Measurements from ENCODE around the gene CBX5.
"Not testable (repeated sequence)": the region's sequence is repeated elsewhere in the genome, so short reads cannot be mapped to it uniquely, and the experiment has no call there.

CBX5 gene

GRCh38 chr12:54262403-54262925 lies 17.5 kb downstream of the CBX5 start:
- DNase-seq, result no peak

GRCh38 chr12:54261815-54262402 lies 18.0 kb downstream of the CBX5 start:
- DNase-seq, result no peak

GRCh38 chr12:54259194-54260011 lies 20.5 kb downstream of the CBX5 start:
- peak; percentile 96 for DNase-seq

GRCh38 chr12:54258201-54258681 lies 21.7 kb downstream of the CBX5 start:
- no peak for DNase-seq

GRCh38 chr12:54257332-54257731 lies 22.6 kb downstream of the CBX5 start:
- no peak for DNase-seq

DNA sequence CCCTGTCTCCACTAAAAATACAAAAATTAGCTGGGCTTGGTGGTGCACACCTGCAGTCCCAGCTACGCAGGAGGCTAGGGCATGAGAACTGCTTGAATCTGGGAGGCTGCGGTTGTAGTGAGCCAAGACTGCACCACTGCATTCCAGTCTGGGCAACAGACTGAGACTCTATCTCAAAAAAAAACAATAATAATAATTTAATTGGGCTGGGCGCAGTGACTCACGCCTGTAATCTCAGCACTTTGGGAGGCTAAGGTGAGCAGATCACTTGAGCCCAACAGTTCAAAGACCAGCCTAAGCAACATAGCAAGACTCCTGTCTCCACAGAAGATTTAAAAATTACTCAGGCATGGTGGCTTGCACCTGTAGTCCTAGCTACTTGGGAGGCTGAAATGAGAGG lies 26.7 kb downstream of the CBX5 start:
- no peak for DNase-seq

DNA sequence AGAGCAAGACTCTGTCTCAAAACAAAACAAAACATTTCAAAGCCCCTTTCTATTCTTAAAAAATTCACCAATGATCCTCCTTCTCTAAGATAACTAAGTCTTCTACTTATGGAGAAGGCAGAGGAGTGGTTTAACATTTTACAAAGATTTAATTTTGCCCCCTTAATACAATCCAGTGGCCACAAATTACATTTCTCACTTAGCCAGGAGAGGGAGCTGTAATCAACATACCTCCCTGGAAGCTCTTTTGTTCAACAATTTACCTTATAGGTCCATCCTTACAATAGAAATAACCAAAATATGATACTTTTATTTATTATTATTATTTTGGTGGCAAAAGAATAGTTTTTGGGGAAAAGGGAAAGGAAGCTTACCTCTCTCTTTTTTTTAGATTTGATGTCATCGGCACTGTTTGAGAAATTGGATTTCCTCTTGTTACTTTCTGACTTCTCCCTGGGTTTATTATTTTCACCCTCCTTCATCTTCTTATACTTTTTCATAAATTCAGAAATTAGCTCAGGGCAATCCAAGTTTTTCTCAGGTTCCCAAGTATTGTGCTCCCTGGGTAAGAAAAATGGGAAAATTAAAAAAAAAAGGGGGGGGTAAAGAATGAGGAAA lies 28.1 kb downstream of the CBX5 start:
- peak; percentile 41 for DNase-seq

DNA sequence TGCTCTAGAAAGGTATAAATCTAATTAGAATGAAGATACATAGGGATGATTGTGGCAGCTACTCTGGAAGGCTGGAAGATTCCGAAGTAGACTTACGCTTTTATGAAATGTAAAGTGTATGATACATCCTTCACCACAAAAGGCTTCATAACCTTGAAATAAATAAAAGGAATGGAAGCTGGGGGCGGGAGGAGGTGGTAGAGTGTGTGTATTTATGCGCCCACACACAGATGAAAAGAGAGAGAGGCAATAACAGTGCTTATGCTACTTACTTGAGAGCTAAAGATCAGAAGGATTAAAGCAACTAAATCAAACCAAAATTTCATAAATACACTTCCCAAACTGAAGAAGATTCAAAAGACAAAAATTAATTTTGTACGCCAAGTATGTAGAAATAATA lies 30.4 kb downstream of the CBX5 start:
- DNase-seq, result no peak

DNA sequence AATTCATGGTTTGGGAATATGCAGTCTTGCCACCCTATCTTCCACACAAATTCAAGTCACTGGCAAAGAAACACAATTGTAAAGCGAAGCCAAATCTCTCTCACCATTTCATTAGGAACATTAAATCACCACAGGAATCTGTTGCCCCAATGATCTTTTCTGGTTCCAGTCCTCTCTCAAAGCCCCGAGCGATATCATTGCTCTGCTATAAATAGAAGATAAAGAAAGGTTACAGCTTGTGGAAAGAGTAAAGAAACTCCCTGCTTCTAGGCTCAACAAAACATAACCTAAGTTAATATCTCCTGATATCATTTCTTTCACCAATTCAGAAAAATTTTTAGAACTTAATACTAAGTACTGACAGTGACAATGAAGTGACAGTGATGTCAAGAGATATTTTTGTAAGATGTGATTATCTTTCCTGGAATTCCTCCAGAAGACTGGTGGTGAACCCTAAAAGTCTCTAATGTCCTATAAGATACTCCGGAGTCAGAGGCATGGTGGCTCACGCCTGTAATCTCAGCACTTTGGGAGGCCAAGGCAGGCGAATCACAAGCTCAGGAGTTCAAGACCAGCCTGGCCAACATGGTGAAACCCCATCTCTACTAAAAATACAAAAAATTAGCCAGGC lies 33.8 kb downstream of the CBX5 start:
- no peak for DNase-seq

GRCh38 chr12:54240971-54241588 lies 38.8 kb downstream of the CBX5 start:
- DNase-seq, result no peak

- DNase-seq, result no peak
These were observed 39.8 kb downstream of the CBX5 start for GRCh38 chr12:54240129-54240528.

DNA sequence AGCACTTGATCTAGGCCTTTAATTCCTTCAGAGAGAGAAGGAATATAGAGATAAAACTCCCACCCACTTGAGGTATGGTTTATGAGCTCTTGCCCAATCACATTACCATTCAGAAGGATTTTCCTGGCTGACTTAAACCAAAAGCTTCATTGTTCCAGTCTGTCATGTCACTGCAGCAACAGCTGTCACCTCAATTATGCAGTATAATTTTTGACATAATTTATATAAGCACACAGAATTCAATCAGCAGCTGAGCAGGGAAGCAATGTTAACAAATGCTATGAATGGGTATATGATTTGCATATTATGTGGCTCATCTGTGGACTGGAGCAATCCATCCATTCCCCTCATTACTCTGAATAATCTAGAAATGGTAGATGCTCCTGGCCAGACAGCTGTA lies 40.3 kb downstream of the CBX5 start:
- no peak for DNase-seq

DNA sequence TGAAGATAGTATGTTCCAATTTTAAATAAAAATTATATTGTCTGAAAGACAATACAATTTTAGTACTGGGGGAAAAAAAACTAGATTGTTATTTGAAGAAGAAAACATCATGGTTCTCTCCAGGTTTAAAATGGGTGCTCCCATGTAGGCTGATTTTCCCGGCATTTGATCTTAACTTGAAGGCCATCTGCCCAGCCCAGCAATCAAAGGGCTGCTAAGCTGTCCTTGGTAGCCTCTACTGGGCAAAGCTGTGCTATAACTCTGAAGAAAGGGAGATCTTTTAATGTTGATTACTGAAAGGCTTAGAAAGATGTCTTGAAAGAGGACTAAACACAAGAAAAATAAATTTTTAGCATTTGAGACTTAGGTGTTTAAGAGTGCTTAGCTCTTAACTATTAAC lies 41.4 kb downstream of the CBX5 start:
- DNase-seq, result no peak

- no peak for DNase-seq
These were observed 47.1 kb downstream of the CBX5 start for GRCh38 chr12:54232790-54233189.

DNA sequence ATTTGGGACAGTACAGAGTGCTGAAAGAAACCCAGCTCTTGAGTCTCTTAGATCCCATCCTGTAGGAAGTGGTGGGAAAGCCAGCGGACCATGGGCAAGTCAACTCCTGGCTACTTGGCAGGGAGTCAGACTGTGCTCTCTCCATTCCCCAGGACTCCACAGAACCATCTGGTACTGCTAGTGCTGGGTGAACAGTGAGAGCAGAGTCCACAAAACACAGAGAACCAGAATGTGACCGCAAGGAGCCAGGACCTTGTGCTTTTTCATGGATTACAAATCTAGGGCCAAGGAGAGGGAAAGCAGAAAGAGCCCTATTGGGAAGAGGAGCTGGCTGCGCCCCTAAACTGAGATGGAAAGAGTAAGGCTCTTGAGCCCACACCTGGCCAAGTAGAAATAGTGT lies 48.7 kb downstream of the CBX5 start:
- DNase-seq, result not testable (repeated sequence)

- DNase-seq, result no peak
These were observed 49.4 kb downstream of the CBX5 start for GRCh38 chr12:54230555-54230954.

DNA sequence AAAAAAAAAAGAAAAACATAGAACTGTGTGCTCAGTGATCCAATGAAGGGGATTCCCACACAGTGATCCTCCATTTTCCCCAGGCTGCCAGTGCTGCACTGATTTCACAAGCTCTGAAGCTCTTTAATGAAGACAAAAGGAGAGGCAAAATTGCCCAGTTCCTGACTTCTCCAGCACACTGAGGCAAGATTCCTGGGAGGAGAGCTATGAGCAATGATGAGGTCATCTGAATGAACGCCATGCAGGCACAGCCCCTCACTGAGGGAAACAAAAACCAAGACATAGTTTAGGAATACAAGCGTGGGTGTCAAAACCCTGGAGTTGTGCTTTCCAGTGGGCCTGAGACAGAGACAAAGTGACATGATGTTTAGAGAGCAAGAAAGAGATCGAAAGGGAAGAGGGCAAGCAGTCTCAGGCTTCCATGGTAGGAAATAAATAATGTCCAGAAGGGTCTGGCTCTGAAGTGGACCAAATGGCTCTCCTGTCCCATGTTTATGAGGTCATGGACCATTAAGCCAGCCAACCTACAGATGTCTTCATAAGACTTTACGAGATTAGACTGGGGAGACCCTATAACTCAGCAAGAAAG lies 50.2 kb downstream of the CBX5 start:
- no peak for DNase-seq

DNA sequence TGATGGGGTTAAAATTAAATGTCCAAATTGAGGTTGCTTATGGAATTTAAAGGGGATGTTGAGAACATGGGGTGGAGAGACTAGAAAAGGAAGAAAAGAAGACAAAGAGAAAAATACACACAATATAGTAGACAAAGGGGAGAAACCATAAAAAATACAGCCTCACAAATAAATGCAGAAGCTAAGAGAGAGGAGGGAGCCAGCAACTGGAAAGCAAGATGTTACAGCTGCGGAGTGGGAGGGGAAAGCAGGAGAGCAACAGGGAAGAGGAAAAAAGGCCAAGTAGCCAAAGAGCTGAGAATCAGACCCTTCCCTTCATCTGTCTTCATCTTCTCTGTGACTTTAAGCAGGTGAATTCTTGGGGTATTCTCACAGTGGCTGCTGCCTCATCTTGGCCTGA lies 51.5 kb downstream of the CBX5 start:
- no peak for DNase-seq

GRCh38 chr12:54227927-54228326 lies 52.0 kb downstream of the CBX5 start:
- DNase-seq, result not testable (repeated sequence)

DNA sequence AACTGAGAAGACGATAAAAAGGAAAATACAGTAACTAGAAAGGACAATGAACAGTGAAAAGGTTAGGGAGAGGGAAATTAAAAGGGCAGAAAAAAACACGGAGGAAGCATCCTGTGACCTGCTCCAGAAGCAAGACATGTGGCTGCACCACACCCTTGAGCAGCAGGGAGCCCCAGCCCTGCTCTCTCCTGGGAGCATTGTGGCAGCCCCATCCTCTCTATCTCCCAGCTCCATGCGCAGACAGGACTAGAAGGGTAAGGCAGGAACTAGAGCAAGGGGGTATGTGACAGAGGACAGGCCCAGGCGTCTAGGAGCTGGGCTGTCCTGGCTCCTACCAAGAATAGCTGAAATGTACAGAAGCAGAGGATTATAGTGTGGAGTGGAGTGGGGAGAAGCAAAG lies 52.5 kb downstream of the CBX5 start:
- no peak for DNase-seq

DNA sequence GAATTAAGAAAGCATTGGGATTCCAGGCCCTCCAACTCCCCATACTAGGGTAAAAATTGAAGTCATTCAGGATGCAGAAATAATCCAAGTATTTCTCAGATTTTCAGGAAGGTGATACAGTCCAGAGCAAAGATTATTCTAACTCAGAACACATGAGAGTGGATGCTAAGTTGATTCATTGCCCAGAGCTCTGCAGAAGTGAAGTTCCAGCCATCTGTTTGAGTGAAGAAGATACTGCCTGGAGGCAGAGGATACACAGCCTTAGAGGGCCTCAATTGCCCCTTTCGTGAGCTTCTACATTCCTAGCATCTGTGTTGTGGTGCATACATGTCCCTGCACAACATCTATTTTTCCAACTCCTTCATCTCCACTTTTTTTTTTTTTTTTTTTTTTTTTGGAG lies 54.3 kb downstream of the CBX5 start:
- no peak for DNase-seq

- no peak for DNase-seq
These were observed 57.3 kb downstream of the CBX5 start for GRCh38 chr12:54222609-54223008.
